ENCODE measurements around the gene DYNC1I1.

DYNC1I1 gene

DNA sequence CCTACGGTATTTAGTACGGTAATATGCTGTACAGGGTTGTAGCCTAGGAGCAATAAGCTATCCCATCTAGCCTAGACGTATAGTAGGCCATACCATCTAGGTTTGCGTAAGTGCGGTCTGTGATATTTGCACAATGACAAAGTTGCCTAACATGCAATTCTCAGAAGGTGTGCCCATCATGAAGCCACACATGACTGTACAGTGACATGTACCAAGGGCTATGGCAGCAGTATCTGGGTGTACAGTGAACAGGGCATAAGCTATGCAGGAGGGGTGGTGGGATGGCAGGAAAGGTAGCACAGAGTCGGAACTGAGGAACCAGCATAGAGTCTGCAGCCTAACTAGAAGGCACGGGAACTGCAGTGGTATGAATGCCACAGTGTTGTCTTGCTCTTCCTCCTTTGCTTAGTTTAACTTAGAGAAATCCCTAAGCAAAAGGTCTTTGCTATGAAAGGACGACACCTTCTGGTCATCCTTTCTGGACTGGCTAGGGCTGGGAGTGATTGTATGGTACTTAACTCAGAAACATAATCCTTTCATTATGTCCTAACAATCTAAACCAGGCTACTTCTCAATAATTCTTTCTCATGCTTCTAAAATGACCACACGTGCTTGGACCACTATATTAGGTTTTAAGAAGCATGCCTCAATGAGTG is 93.5 kb downstream of the DYNC1I1 start:
- no peaks in the 10 kb centered on the region for H3K27me3 Mint-ChIP-seq
- H3K4me3 Mint-ChIP-seq = no peak overlapping the region
- DNase-seq (no peak), ATAC-seq (no peak)
- no peak overlapping the region for H3K27ac Mint-ChIP-seq
- no peaks in the 10 kb centered on the region for H3K4me1 Mint-ChIP-seq
- H3K9me3 Mint-ChIP-seq = no peaks in the 10 kb centered on the region

DNA sequence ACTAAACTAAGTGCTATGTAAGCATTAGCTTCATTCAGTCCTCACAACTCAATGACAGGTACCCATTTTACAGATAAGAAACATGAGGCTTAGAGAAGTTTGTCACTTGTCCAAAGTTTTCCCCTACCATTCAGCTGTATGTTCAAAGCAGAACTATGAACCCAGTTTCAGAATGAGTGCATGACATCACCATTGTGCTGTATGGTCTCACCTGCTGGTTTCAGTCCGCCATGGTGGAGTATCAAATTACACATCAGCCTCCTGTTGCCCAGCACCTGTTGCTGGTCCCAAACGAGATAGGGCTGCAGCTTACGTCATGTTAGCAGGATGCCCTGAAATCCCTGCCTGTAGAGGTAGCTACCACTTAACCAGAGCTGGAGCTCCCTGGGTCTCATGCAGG is 95.0 kb downstream of the DYNC1I1 start:
- Mint-ChIP-seq H3K27ac (no peak overlapping the region), H3K27me3 (no peaks in the 10 kb centered on the region), H3K4me3 (no peak overlapping the region), H3K9me3 (no peaks in the 10 kb centered on the region), H3K4me1 (no peaks in the 10 kb centered on the region)
- DNase-seq (no peak), ATAC-seq (no peak)

DNA sequence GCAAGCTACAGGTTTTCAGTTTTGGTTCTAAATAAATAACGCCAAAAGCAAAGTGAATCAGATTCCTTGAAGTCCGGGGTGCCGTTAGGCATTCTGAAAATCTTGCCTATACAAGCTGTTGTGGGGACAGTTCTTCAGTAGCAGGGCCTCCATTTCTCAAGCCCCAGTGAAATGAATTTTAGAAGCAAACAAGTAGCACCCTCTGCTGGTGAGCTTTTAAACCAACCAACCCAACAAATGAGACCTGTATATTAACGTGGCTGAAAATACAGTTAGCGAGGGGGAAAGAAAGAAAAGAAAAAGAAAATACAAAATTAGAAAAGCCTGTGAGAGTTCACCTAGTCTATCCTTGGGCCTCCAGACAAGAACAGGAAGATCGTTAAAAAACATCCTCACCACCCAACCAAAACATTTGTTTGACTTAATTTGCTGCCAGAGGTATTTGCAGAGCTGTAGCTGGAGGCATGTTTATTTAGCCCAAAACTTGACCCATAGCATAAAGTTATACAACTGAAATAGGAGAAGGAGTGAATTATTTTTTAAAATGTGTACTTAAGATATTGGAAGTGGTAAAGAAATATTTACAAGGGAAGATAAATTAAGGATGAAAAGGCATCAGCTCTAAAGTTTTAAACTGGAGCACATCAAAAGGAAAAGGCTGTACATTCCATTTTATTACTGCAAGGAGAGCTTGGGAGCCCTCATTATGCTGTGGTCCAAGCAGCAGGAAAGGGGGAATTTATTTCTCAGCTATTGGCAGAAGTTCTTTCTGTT is 98.9 kb downstream of the DYNC1I1 start:
- H3K27me3 Mint-ChIP-seq = peaks cover 22% of the 10 kb centered on the region
- DNase-seq (no peak), ATAC-seq (no peak)
- H3K9me3 Mint-ChIP-seq = no peaks in the 10 kb centered on the region
- no peak overlapping the region for H3K27ac Mint-ChIP-seq
- H3K4me3 Mint-ChIP-seq = no peak overlapping the region
- no peaks in the 10 kb centered on the region for H3K4me1 Mint-ChIP-seq

DNA sequence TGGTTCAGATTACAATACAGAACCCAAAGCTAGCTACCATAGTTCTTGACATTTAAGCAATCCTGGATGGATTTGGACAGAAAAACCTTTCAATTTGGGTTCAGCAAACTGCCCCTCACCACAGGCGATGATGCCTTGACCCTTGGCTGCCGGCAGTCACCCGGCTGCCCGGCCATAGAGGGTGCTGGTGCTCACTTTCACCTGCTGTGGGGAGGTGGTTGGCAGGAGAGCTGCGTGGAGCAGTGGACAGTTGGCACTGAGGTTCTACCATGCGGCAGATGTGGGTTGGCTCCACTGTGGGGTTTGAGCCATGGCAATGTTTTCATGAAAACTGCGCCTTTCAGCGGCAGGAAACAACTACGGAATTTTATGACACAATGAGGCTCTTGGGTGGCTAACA is 99.5 kb downstream of the DYNC1I1 start:
- no peak for ATAC-seq
- H3K4me3 Mint-ChIP-seq = no peak overlapping the region
- no peaks in the 10 kb centered on the region for H3K9me3 Mint-ChIP-seq
- peaks cover 26% of the 10 kb centered on the region for H3K27me3 Mint-ChIP-seq
- H3K27ac Mint-ChIP-seq = no peak overlapping the region
- no peaks in the 10 kb centered on the region for H3K4me1 Mint-ChIP-seq
- DNase-seq = no peak

DNA sequence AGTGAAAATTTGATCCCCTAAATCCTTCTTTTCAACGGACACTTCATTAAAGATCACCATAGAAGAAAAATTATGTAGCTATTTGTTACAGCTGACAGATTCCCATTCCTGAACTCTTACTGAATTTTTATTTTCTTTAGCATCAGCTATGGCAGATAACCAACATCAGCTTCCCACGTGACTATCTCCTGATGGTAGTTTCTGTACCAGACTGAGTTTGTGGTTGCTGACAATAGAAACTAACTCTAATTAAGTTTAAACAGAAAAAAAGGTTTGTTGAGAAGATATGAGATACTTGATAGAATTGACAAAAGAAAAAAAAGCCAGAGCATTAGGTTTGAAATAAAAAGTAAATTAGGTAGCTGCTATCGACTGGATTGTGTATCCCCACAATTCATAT is 101.8 kb downstream of the DYNC1I1 start:
- Mint-ChIP-seq H3K4me1 (no peaks in the 10 kb centered on the region), H3K27me3 (peaks cover 26% of the 10 kb centered on the region), H3K4me3 (no peak overlapping the region), H3K9me3 (peaks cover 0 to 5% of the 10 kb centered on the region in 2 donors), H3K27ac (no peak overlapping the region)
- ATAC-seq = no peak
- DNase-seq = no peak

DNA sequence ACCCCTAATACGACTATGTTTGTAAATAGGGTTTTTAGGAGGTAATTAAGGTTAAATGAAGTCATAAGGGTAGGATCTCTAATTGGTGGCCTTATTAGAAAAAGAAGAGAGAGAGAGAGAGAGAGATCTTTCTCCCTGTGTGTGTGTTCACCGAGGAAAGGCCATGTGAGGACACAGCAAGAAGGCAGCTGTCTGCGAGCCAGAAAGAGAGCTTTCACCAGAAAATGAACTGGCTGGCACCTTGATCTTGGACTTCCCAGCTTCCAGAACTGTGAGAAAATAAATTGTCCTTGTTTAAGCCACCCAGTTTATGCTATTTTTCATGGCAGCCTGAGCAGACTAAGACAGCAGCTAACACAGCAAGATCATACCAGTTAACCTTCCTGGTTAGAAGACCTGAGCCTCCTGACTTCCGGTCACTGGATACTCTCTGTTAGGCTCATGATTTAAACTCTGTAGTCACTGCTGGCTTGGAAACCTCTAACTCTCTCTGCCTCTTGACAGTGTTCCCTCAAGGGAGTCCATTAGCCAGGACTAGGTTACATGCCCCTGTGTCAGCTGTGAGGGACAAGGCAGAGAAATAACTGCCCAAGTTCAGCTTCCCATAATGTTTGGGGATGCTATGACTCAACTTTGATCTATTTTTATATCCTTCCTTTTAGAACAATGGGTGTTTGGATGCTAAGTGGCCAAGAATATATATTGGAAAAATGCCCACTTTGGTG is 102.3 kb downstream of the DYNC1I1 start:
- Mint-ChIP-seq H3K27ac (no peak overlapping the region), H3K27me3 (peaks cover 26% of the 10 kb centered on the region), H3K4me3 (no peak overlapping the region), H3K4me1 (no peaks in the 10 kb centered on the region), H3K9me3 (peaks cover 0 to 5% of the 10 kb centered on the region in 2 donors)
- no peak for ATAC-seq
- DNase-seq = no peak

DNA sequence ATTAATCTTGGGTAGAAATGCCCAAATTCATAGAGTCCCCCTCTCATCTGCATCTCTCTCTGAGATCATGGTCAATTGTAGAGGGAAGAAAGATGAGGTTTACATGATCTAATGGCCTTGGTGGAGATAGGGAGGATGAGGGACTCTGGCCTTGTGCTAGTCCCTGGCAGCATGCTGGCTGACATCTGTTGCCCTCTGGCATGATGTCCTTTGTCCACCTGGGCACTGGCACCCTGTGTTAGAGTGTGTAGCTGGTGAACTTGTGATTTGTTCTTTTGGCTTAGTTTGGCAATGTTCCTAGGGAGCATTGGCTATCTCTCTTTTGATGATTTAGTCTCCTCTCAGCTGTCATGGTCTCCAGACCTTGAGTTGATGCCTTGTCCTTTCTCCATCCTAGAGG is 103.2 kb downstream of the DYNC1I1 start:
- Mint-ChIP-seq H3K4me1 (no peaks in the 10 kb centered on the region), H3K4me3 (no peak overlapping the region), H3K27me3 (peaks cover 26% of the 10 kb centered on the region), H3K27ac (no peak overlapping the region), H3K9me3 (peaks cover 0 to 5% of the 10 kb centered on the region in 2 donors)
- ATAC-seq (no peak), DNase-seq (no peak)

DNA sequence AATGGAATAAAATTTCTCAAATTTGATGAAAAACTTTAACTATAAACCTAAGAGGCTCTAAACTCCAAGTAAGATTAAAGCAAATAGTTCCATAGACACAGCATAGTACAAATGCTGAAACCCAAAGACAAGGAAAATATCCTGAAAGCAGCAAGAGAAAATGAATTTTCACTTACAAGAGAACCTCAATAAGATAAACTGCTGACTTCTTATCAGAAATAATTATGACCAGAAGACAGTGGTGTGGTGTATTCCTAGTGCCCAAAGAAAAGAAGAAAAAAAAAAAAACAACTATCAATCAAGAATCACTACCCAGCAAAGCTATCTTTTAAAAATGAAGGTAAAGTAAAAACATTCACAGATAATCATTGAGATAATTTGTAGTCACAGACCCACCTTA is 106.3 kb downstream of the DYNC1I1 start:
- Mint-ChIP-seq H3K4me1 (no peaks in the 10 kb centered on the region), H3K27me3 (peaks cover 32% of the 10 kb centered on the region), H3K27ac (no peak overlapping the region), H3K9me3 (peaks cover 0 to 5% of the 10 kb centered on the region in 2 donors), H3K4me3 (no peak overlapping the region)
- DNase-seq = no peak
- no peak for ATAC-seq

DNA sequence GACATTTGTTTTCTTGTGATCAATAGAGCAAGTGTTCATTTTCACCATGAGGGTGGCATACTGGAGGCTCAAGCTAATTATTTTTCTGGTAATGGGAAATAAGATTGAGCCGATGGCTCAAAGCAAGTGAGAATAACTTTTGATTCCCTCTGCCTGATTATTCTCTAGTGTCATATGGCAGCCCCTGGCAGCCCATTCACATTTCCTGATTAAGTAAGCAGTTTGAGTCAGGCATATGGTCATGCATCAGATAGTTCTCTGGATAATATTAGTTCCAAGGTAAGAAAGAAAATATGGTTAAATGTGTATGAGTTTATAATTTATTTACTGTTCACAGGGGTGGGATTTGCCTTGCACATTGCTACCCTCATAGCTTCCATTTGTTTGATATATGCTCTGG is 109.2 kb downstream of the DYNC1I1 start:
- H3K27me3 Mint-ChIP-seq = peaks cover 31% of the 10 kb centered on the region
- DNase-seq = no peak
- H3K4me3 Mint-ChIP-seq = no peak overlapping the region
- peaks cover 0 to 5% of the 10 kb centered on the region in 2 donors for H3K9me3 Mint-ChIP-seq
- H3K27ac Mint-ChIP-seq = no peak overlapping the region
- no peak for ATAC-seq
- no peaks in the 10 kb centered on the region for H3K4me1 Mint-ChIP-seq

DNA sequence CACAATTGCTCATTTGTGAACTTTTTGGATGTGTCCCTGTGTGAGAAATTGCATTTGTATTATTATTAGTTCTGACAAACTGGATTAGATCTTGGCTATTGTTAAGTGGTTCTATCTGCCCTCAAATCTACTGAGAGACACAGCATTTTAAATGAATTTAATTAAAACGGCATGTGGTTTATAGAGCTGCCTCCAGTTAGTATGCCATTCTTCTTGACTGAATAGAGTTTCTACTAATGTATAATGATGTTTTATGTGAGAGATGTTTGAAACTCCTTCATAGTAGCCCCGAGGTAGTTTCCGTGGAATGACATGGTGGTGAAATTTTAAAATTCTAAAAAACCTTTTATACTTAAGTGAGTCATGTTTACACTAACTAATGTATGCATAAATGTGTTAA is 110.9 kb downstream of the DYNC1I1 start:
- no peak for ATAC-seq
- Mint-ChIP-seq H3K4me1 (no peaks in the 10 kb centered on the region), H3K4me3 (no peak overlapping the region), H3K27ac (no peak overlapping the region), H3K9me3 (no peaks in the 10 kb centered on the region), H3K27me3 (peaks cover 31% of the 10 kb centered on the region)
- DNase-seq = no peak

DNA sequence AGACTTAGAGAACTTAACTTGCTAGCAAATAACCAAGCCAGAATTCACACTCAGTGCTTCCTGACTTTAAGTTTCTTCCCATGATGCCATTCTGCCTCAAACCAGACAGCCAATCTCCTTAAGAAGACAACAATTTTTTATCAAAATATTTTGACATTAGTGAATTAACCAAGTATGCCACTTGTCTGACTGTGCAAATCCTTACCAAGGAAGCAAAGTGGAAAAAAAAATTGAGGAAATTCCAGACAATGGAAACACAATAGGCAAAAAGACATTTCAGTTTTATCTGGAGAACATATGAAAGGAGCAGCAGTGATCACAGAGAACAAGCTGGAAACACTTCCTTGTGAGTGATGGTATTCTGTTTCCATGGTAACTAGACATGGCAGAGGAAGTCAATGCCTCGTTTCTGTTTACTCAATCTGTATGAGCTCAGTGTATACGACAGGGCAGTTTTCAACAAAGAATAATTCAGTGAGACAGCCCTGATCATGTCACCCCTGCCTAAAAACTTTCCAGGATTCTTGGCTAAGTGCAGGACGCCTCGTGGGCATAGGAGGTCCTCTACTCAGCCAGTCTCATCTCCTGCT is 114.2 kb downstream of the DYNC1I1 start:
- Mint-ChIP-seq H3K9me3 (no peaks in the 10 kb centered on the region), H3K4me3 (no peak overlapping the region), H3K4me1 (no peaks in the 10 kb centered on the region), H3K27me3 (peaks cover 37% of the 10 kb centered on the region), H3K27ac (no peak overlapping the region)
- ATAC-seq = no peak
- no peak for DNase-seq

DNA sequence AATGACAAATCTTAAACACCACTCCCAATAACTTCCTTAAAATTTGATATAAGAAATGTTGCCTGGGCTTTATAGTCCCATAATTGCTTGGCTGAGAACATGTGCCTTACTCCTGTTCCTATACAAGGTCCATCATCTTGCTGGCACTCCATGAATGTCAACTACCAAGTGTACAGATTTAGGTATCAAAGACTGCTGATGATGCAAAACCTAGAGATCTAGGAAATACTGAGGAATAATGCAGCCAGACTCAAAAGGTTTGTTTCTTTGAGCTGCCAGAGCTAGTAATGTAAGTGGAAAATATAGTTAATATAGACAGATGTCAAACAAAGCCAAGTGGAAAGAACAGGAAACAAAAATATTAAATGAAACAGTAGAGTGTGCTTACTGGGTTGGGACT is 121.1 kb downstream of the DYNC1I1 start:
- Mint-ChIP-seq H3K4me3 (no peak overlapping the region), H3K9me3 (no peaks in the 10 kb centered on the region), H3K4me1 (no peaks in the 10 kb centered on the region), H3K27me3 (peaks cover 6% of the 10 kb centered on the region), H3K27ac (no peak overlapping the region)
- no peak for ATAC-seq
- DNase-seq = no peak

DNA sequence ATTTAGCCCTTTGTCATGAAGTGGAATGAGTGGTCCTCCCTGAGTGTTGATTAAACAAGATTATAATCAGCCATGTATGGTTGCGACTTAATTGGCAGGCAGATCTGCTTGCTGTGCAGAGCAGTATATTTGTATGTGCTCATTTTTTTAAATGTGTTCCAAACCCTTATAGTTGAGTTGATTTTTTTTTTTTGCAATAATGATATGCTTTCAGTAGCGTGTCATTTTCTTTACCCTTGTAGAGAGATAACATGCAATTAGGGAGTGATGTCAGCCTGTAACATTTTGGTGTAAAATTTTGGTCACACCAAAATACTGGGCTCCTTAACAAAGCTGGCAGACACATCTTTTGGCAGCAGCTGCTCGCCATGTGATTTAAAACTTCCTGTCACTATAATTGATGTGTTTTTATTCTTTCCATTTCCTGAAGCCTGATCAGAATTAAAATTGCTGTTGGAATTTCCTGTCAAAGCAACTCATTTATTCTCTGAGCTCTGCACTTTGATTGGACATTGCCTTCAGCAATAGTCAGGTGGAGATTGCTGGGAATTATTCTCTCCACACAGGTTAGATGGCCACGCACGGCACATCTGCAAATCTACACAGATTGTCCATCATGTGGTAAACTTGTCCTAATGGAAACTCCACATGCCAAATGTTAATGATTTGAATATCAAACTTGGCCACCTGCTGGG is 125.3 kb downstream of the DYNC1I1 start:
- peaks cover 16% of the 10 kb centered on the region for H3K27me3 Mint-ChIP-seq
- H3K4me1 Mint-ChIP-seq = no peaks in the 10 kb centered on the region
- DNase-seq (no peak), ATAC-seq (no peak)
- H3K4me3 Mint-ChIP-seq = no peak overlapping the region
- no peaks in the 10 kb centered on the region for H3K9me3 Mint-ChIP-seq
- H3K27ac Mint-ChIP-seq = no peak overlapping the region

DNA sequence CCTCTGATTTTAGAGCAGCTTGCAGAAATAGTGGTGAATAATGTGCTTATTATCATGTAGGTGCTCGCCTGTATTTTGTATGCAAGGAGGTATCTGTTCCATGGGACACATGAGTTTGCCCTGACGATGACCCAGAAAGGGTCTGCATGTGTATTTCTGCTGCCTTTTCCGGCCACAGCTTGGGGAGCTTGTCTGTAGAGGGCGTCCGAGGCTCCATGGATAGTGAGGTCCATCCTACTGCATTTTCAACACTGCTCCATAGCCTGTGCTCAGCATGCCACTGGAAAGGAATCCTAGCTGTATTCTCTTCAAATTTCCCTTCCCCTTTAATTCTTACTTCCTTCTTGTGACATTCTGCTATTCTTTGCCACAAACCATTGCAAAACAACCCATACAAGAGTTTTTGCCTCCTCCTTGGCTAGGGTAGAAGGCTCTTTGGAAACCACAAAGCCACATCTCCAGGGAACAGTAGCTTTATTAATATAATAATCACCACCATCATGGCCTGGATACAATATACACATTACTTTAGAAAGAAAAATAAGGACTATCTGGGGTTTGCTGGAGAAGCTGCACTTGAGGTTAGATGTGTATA is 127.7 kb downstream of the DYNC1I1 start:
- no peak overlapping the region for H3K27ac Mint-ChIP-seq
- ATAC-seq (no peak), DNase-seq (no peak)
- H3K4me3 Mint-ChIP-seq = no peak overlapping the region
- no peaks in the 10 kb centered on the region for H3K4me1 Mint-ChIP-seq
- peaks cover 16% of the 10 kb centered on the region for H3K27me3 Mint-ChIP-seq
- no peaks in the 10 kb centered on the region for H3K9me3 Mint-ChIP-seq

DNA sequence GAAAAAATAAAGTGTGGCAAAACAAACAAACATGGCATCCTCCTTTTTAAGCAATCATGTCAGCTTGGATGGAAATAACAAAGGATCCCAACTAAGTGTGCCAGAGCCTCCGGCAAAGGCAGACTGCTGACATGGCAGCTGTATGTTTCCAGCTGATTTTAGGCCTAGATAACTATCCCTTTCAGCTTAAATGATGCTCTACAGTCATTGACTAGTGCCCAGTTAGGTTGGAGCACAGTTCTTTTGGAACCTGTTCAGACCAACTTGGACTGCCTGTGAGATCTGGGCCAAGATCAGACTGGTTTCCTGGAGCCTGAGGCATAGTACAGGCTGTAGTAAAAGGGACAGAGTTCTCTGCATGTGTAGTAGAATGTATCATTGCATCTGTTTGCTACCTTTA is 128.7 kb downstream of the DYNC1I1 start:
- DNase-seq = no peak
- no peaks in the 10 kb centered on the region for H3K4me1 Mint-ChIP-seq
- no peaks in the 10 kb centered on the region for H3K9me3 Mint-ChIP-seq
- H3K27me3 Mint-ChIP-seq = peaks cover 16% of the 10 kb centered on the region
- no peak overlapping the region for H3K27ac Mint-ChIP-seq
- ATAC-seq = no peak
- H3K4me3 Mint-ChIP-seq = no peak overlapping the region

Measured in stimulated activated naive CD8-positive, alpha-beta T cell treated with anti-CD3 and anti-CD28 coated beads, Interleukin-15, amount 100 ng/mL, for 72 hours (primary cell).